Sigmoid colon (tissue), 4 donors: ENCODE results near the gene NBDY.

Source experiments
- EP300 ChIP-seq, 4 donors: sonication (generic); formaldehyde crosslinking; IDR thresholded peaks; one replicate each; pipeline ENCODE4 v1.6.1; 2017; ENCODE audit warnings: antibody characterized with exemption in 4 of 4
- POLR2A ChIP-seq, 2 donors: fragments of 450-650 bp; IDR thresholded peaks; one replicate each; pipeline ENCODE4 v1.6.1; 2016; ENCODE audit warnings: antibody characterized with exemption in 2 of 2, mild to moderate bottlenecking in 2 of 2, moderate library complexity in 2 of 2
- TF ChIP-seq, protein P1 (sequence below), 4 experiments: fragments of 450-650 bp in 3 of 4; fragments of 200-600 bp in 1 of 4; IDR thresholded peaks; one replicate each; pipeline ENCODE4 v1.5.1; 2016 to 2019; ENCODE audit warnings: antibody characterized with exemption in 4 of 4, mild to moderate bottlenecking in 3 of 4, moderate library complexity in 2 of 4

DNA sequence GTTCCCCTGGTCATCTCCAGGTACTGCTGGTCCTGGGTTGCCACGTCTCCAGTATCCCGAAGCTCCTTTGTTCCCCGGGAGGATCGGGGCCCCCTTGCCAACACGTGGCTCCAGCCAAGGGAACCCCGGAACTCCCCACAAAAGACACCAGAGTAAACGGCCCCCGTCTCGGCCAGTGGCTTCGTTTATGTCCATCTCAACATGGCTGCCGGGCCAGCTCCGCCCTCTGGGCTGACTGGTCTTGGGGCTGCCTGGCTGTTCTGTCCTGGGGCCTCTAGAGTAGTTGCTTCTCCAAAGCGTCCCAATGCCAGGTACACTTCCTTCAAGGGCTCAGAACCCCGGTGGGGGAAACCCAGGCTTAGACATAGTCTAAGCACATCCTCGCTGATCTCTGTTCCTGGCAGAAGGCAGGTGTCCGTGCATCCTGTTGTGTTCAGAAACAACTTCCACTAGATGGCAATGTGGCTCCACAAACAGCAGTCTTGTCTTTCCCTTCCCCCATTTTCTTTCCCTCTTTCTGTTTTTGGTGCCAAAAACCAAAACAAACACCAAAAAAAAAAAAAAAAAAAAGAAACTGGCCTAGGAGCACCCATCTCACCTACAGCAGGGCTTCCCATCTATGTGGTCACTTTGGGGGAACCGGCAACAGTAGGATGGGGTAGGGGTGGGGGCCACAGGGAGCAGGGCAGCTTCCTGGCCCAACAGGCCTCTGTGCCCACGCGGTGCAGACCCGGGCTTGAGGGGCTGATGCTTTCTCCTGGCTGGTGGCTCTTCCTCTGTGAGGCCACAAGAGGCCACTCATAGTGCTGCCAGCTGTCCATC lies 35.3 kb downstream of the NBDY start:
- TF ChIP-seq, protein P1, sequence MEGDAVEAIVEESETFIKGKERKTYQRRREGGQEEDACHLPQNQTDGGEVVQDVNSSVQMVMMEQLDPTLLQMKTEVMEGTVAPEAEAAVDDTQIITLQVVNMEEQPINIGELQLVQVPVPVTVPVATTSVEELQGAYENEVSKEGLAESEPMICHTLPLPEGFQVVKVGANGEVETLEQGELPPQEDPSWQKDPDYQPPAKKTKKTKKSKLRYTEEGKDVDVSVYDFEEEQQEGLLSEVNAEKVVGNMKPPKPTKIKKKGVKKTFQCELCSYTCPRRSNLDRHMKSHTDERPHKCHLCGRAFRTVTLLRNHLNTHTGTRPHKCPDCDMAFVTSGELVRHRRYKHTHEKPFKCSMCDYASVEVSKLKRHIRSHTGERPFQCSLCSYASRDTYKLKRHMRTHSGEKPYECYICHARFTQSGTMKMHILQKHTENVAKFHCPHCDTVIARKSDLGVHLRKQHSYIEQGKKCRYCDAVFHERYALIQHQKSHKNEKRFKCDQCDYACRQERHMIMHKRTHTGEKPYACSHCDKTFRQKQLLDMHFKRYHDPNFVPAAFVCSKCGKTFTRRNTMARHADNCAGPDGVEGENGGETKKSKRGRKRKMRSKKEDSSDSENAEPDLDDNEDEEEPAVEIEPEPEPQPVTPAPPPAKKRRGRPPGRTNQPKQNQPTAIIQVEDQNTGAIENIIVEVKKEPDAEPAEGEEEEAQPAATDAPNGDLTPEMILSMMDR (IDR thresholded peaks at IDR 0.05) = peak in 3 of 4 experiments; percentile 26 to 48 (median 33)
- TF ChIP-seq EP300 (IDR thresholded peaks at IDR 0.05) (no peak), POLR2A (IDR thresholded peaks at IDR 0.05) (no peak)
